ENCODE results near the gene DZIP3.

The DZIP3 gene

GRCh38 chr3:108554913-108555571 lies 34.5 kb upstream of the DZIP3 start:
- no peak for TF ChIP-seq EZH2 (IDR thresholded peaks at IDR 0.05)
- TF ChIP-seq POLR2AphosphoS5 (IDR thresholded peaks at IDR 0.05; ENCODE audit: borderline replicate concordance, low read depth, low read length) = no peak
- no peak for TF ChIP-seq FOXP2 (optimal IDR thresholded peaks at IDR 0.05; ENCODE audit: control extremely low read depth, extremely low read length, insufficient read depth)
- Histone ChIP-seq H3K4me3 (no peak overlapping the region), H3K9ac (ENCODE audit: insufficient read length) (no peak overlapping the region), H3K36me3 (ENCODE audit: insufficient read depth, low read length) (peaks cover 47% of the 10 kb centered on the region), H3K27ac (no peak overlapping the region), H3K9me3 (ENCODE audit: low read depth, low read length) (no peaks in the 10 kb centered on the region)
- DNase-seq (ENCODE audit: low read depth, low spot score) = no peak

GRCh38 chr3:108555966-108556581 lies 33.4 kb upstream of the DZIP3 start:
- Histone ChIP-seq H3K27ac (no peak overlapping the region), H3K9ac (ENCODE audit: insufficient read length) (no peak overlapping the region), H3K4me3 (no peak overlapping the region), H3K36me3 (ENCODE audit: insufficient read depth, low read length) (peaks cover 56% of the 10 kb centered on the region), H3K9me3 (ENCODE audit: low read depth, low read length) (no peaks in the 10 kb centered on the region)
- DNase-seq (ENCODE audit: low read depth, low spot score) = no peak
- TF ChIP-seq POLR2AphosphoS5 (IDR thresholded peaks at IDR 0.05; ENCODE audit: borderline replicate concordance, low read depth, low read length) = no peak
- TF ChIP-seq FOXP2 (optimal IDR thresholded peaks at IDR 0.05; ENCODE audit: control extremely low read depth, extremely low read length, insufficient read depth) = no peak
- no peak for TF ChIP-seq EZH2 (IDR thresholded peaks at IDR 0.05)

GRCh38 chr3:108562565-108562964 lies 27.0 kb upstream of the DZIP3 start:
- Histone ChIP-seq H3K36me3 (ENCODE audit: insufficient read depth, low read length) (peaks cover 49% of the 10 kb centered on the region), H3K4me3 (no peak overlapping the region)

DNA sequence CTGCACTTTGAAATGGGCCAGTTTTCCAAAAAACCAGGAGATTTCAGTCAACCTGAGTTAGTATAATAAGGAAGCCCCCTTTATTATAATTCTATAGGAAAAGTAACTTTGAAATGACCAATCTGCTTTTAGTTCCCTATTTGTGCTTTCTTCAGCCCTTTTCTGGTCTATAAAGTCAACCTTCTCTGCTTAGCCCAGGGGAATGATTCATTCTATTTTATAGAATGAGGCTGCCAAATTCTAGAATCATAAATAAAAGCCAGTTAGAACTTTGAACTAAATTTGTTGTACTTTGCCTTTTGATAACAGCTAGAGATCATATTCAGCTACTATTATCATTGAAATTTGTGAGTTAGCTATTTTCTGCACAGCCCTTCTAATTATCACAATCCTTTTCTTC lies 25.0 kb upstream of the DZIP3 start:
- H3K36me3 ChIP-seq (ENCODE audit: insufficient read depth, low read length) = peaks cover 45% of the 10 kb centered on the region
- no peak for DNase-seq (ENCODE audit: low read depth, low spot score)
- H3K27ac ChIP-seq = no peak overlapping the region
- no peaks in the 10 kb centered on the region for H3K9me3 ChIP-seq (ENCODE audit: low read depth, low read length)
- H3K4me3 ChIP-seq = no peak overlapping the region
- no peak for TF ChIP-seq FOXP2 (optimal IDR thresholded peaks at IDR 0.05; ENCODE audit: control extremely low read depth, extremely low read length, insufficient read depth)
- H3K9ac ChIP-seq (ENCODE audit: insufficient read length) = no peak overlapping the region

More at GRCh38 chr3:108562565-108562964, 27.0 kb upstream of the DZIP3 start:
- Histone ChIP-seq H3K9me3 (ENCODE audit: low read depth, low read length) (no peaks in the 10 kb centered on the region), H3K27ac (no peak overlapping the region), H3K9ac (ENCODE audit: insufficient read length) (no peak overlapping the region)
- no peak for TF ChIP-seq EZH2 (IDR thresholded peaks at IDR 0.05)
- no peak for TF ChIP-seq FOXP2 (optimal IDR thresholded peaks at IDR 0.05; ENCODE audit: control extremely low read depth, extremely low read length, insufficient read depth)
- TF ChIP-seq POLR2AphosphoS5 (IDR thresholded peaks at IDR 0.05; ENCODE audit: borderline replicate concordance, low read depth, low read length) = no peak
- DNase-seq (ENCODE audit: low read depth, low spot score) = no peak

DNA sequence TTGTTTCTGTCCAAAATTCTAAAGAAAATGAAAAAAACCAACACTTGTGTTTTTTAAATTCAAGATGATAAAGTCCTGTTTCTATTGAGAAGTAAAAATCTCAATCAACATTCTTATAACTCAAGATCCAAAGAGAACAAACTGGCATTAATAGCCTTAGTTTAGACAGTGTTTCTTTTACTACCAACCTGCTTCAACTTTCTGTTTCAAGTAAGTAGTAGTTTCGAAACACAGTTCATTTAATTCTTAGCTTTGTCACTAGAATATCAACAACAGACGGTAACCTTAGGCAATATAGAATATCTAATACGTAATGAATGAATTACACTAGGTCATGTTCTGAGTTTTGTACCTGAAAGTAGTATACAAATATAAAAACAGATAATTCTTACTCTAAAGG lies 24.0 kb upstream of the DZIP3 start:
- H3K36me3 ChIP-seq (ENCODE audit: insufficient read depth, low read length) = peaks cover 40% of the 10 kb centered on the region

GRCh38 chr3:108566599-108566998 lies 22.9 kb upstream of the DZIP3 start:
- Histone ChIP-seq H3K9ac (ENCODE audit: insufficient read length) (no peak overlapping the region), H3K36me3 (ENCODE audit: insufficient read depth, low read length) (peaks cover 29% of the 10 kb centered on the region), H3K27ac (no peak overlapping the region), H3K4me3 (no peak overlapping the region), H3K9me3 (ENCODE audit: low read depth, low read length) (no peaks in the 10 kb centered on the region)
- TF ChIP-seq FOXP2 (optimal IDR thresholded peaks at IDR 0.05; ENCODE audit: control extremely low read depth, extremely low read length, insufficient read depth) (no peak), POLR2AphosphoS5 (IDR thresholded peaks at IDR 0.05; ENCODE audit: borderline replicate concordance, low read depth, low read length) (no peak), EZH2 (IDR thresholded peaks at IDR 0.05) (no peak)
- no peak for DNase-seq (ENCODE audit: low read depth, low spot score)

More for the DNA sequence above, 24.0 kb upstream of the DZIP3 start:
- no peak for DNase-seq (ENCODE audit: low read depth, low spot score)
- H3K27ac ChIP-seq = no peak overlapping the region
- no peak overlapping the region for H3K4me3 ChIP-seq
- no peaks in the 10 kb centered on the region for H3K9me3 ChIP-seq (ENCODE audit: low read depth, low read length)
- no peak overlapping the region for H3K9ac ChIP-seq (ENCODE audit: insufficient read length)
- TF ChIP-seq EZH2 (IDR thresholded peaks at IDR 0.05) = no peak

GRCh38 chr3:108569336-108569735 lies 20.2 kb upstream of the DZIP3 start:
- TF ChIP-seq FOXP2 (optimal IDR thresholded peaks at IDR 0.05; ENCODE audit: control extremely low read depth, extremely low read length, insufficient read depth) = no peak
- TF ChIP-seq POLR2AphosphoS5 (IDR thresholded peaks at IDR 0.05; ENCODE audit: borderline replicate concordance, low read depth, low read length) = no peak
- TF ChIP-seq EZH2 (IDR thresholded peaks at IDR 0.05) = no peak
- Histone ChIP-seq H3K27ac (no peak overlapping the region), H3K4me3 (no peak overlapping the region), H3K36me3 (ENCODE audit: insufficient read depth, low read length) (peaks cover 32% of the 10 kb centered on the region), H3K9ac (ENCODE audit: insufficient read length) (no peak overlapping the region), H3K9me3 (ENCODE audit: low read depth, low read length) (no peaks in the 10 kb centered on the region)
- DNase-seq (ENCODE audit: low read depth, low spot score) = no peak

- TF ChIP-seq POLR2AphosphoS5 (IDR thresholded peaks at IDR 0.05; ENCODE audit: borderline replicate concordance, low read depth, low read length) (no peak), EZH2 (IDR thresholded peaks at IDR 0.05) (no peak), FOXP2 (optimal IDR thresholded peaks at IDR 0.05; ENCODE audit: control extremely low read depth, extremely low read length, insufficient read depth) (no peak)
- Histone ChIP-seq H3K9ac (ENCODE audit: insufficient read length) (no peak overlapping the region), H3K27ac (no peak overlapping the region), H3K9me3 (ENCODE audit: low read depth, low read length) (no peaks in the 10 kb centered on the region; the same call in 1 of the 2 replicates), H3K4me3 (no peak overlapping the region), H3K36me3 (ENCODE audit: insufficient read depth, low read length) (peaks cover 66% of the 10 kb centered on the region)
- DNase-seq (ENCODE audit: low read depth, low spot score) = no peak
Observed at GRCh38 chr3:108578064-108578463, 11.5 kb upstream of the DZIP3 start.

DNA sequence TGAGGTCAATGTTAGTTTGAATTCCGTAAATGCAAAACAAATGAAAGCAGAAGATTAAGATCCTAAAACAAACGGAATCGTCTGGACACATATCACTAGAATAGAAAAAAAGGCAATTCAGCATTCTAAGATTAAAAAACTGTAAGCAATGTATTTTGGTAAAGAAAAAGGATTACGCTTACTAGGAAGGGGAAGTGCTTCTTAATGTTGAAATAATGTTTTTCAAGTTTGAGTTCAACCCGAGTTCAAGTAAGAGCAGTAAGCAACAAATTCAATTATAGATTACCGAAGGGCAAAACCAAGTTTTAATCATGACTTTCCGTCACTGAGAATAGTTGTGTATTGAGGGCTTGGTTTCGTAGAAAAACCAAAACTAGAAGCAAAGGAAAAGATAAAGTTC lies 921 bp upstream of the DZIP3 start:
- Histone ChIP-seq H3K9me3 (ENCODE audit: low read depth, low read length) (no peaks in the 10 kb centered on the region), H3K4me3 (peak overlapping the region; percentile 89), H3K27ac (peak overlapping the region; percentile 84), H3K9ac (ENCODE audit: insufficient read length) (peak overlapping the region; percentile 93), H3K36me3 (ENCODE audit: insufficient read depth, low read length) (peaks cover 13% of the 10 kb centered on the region)
- TF ChIP-seq FOXP2 (optimal IDR thresholded peaks at IDR 0.05; ENCODE audit: control extremely low read depth, extremely low read length, insufficient read depth) = no peak
- DNase-seq (ENCODE audit: low read depth, low spot score) = no peak

All from SK-N-MC (cell line).